Adrenal gland (tissue), 5 donors: ENCODE data around the gene ATP5F1B.

Source experiments
- POLR2A ChIP-seq, 2 donors: fragments of 450-650 bp; IDR thresholded peaks; one replicate each; pipeline ENCODE4 v1.6.1; 2017; ENCODE audit warnings: antibody characterized with exemption in 2 of 2, mild to moderate bottlenecking in 2 of 2, moderate library complexity in 1 of 2
- TF ChIP-seq, protein P1 (sequence below), 6 experiments: fragments of 450-650 bp in 4 of 6; fragments of 200-600 bp in 2 of 6; sonication (generic) in 1 of 6; IDR thresholded peaks; 1 replicate in 5 of 6; 2 replicates in 1 of 6; pipeline versions ENCODE4 v1.5.1 to v1.8.0; 2016 to 2021; ENCODE audit warnings: antibody characterized with exemption in 6 of 6, mild to moderate bottlenecking in 2 of 6, moderate library complexity in 1 of 6
- donor health status: DM: no; HTN: no; CAD: no.

- TF ChIP-seq POLR2A (IDR thresholded peaks at IDR 0.05), result no peak
- TF ChIP-seq, protein P1, sequence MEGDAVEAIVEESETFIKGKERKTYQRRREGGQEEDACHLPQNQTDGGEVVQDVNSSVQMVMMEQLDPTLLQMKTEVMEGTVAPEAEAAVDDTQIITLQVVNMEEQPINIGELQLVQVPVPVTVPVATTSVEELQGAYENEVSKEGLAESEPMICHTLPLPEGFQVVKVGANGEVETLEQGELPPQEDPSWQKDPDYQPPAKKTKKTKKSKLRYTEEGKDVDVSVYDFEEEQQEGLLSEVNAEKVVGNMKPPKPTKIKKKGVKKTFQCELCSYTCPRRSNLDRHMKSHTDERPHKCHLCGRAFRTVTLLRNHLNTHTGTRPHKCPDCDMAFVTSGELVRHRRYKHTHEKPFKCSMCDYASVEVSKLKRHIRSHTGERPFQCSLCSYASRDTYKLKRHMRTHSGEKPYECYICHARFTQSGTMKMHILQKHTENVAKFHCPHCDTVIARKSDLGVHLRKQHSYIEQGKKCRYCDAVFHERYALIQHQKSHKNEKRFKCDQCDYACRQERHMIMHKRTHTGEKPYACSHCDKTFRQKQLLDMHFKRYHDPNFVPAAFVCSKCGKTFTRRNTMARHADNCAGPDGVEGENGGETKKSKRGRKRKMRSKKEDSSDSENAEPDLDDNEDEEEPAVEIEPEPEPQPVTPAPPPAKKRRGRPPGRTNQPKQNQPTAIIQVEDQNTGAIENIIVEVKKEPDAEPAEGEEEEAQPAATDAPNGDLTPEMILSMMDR (IDR thresholded peaks at IDR 0.05), result no peak
Measured at GRCh38 chr12:56694161-56694560, 48.4 kb upstream of the ATP5F1B start.
